Hepatocyte (in vitro differentiated cells): ENCODE results near the gene RSPH1.

Experiments
- EZH2 ChIP-seq: fragments of 200-600 bp; sonication (generic); IDR thresholded peaks from 2 replicates; pipeline ENCODE4 v1.6.1; 2016; ENCODE audit warnings: antibody characterized with exemption, mild to moderate bottlenecking, borderline replicate concordance
- EZH2phosphoT487 ChIP-seq: fragments of 200-600 bp; sonication (generic); IDR thresholded peaks from one replicate; pipeline ENCODE4 v1.6.1; 2018; ENCODE audit warnings: antibody characterized with exemption, mild to moderate bottlenecking, low read depth, moderate library complexity; ENCODE audit not compliant: unreplicated experiment, severe bottlenecking
- TF ChIP-seq, protein P1 (sequence below): fragments of 200-600 bp; sonication (generic); IDR thresholded peaks from 2 replicates; pipeline ENCODE4 v1.5.1; 2016; ENCODE audit warnings: antibody characterized with exemption, mild to moderate bottlenecking; ENCODE audit not compliant: poor library complexity

GRCh38 chr21:42542596-42542995 lies 46.6 kb upstream of the RSPH1 start:
- TF ChIP-seq, protein P1, sequence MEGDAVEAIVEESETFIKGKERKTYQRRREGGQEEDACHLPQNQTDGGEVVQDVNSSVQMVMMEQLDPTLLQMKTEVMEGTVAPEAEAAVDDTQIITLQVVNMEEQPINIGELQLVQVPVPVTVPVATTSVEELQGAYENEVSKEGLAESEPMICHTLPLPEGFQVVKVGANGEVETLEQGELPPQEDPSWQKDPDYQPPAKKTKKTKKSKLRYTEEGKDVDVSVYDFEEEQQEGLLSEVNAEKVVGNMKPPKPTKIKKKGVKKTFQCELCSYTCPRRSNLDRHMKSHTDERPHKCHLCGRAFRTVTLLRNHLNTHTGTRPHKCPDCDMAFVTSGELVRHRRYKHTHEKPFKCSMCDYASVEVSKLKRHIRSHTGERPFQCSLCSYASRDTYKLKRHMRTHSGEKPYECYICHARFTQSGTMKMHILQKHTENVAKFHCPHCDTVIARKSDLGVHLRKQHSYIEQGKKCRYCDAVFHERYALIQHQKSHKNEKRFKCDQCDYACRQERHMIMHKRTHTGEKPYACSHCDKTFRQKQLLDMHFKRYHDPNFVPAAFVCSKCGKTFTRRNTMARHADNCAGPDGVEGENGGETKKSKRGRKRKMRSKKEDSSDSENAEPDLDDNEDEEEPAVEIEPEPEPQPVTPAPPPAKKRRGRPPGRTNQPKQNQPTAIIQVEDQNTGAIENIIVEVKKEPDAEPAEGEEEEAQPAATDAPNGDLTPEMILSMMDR: no peak
- no peak for TF ChIP-seq EZH2
- TF ChIP-seq EZH2phosphoT487: no peak
